ENCODE data around the gene SLC7A11. TPM values are rescaled to one million over a fixed set of nuclear protein-coding genes. Genes with fewer than 3 reads are reported as not detected.
"Not testable (repeated sequence)": the region's sequence is repeated elsewhere in the genome, so short reads cannot be mapped to it uniquely, and the experiment has no call there.

Gene SLC7A11
- total RNA-seq, 1 donor = 118 TPM

DNA sequence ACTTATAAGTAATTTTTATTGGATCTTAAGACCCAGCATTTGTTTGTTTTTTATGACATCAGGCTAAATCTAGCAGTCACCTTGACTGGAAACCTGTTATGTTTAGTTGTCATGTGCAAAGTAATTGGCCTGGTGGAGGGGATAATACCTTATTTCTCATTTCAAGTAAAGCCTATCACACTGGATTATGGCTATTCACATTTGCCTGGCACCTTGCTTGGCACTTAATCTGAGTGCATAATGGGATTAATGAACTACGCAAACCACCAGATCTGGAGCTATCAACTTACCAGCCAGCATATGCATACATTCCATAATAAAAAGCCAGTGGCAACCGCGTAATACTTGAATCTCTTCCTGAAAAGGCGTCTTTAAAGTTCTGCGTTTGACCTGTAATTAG, 23.2 kb downstream of the SLC7A11 start:
- TF ChIP-seq, protein P1, sequence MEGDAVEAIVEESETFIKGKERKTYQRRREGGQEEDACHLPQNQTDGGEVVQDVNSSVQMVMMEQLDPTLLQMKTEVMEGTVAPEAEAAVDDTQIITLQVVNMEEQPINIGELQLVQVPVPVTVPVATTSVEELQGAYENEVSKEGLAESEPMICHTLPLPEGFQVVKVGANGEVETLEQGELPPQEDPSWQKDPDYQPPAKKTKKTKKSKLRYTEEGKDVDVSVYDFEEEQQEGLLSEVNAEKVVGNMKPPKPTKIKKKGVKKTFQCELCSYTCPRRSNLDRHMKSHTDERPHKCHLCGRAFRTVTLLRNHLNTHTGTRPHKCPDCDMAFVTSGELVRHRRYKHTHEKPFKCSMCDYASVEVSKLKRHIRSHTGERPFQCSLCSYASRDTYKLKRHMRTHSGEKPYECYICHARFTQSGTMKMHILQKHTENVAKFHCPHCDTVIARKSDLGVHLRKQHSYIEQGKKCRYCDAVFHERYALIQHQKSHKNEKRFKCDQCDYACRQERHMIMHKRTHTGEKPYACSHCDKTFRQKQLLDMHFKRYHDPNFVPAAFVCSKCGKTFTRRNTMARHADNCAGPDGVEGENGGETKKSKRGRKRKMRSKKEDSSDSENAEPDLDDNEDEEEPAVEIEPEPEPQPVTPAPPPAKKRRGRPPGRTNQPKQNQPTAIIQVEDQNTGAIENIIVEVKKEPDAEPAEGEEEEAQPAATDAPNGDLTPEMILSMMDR (IDR thresholded peaks at IDR 0.05; ENCODE audit: insufficient read depth, low read length) = no peak
- DNase-seq (ENCODE audit: low read depth) = no peak
- no peak overlapping the region for H3K4me3 ChIP-seq (ENCODE audit: low read depth, low read length)

DNA sequence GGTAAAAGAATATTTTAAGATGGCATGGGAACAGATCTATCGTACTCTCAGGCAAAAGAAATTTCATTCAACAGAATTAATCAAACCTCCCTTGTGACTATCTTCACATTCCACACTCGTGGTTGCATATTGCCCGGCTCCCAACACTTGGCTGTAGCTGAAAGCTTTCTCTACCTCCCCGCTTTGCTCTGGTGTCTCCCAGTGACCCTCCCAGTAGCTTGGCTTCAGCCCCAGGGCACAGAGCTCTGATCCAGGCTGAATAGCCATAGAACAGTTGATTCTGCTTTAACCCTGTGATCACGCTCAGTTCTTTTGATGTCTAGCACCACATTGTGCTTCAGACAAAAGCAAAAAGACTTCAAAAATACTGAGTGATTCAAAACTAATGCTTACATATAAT, 24.6 kb downstream of the SLC7A11 start:
- no peak overlapping the region for H3K4me3 ChIP-seq (ENCODE audit: low read depth, low read length)

GRCh38 chr4:138216272-138216867, 25.8 kb downstream of the SLC7A11 start:
- H3K4me3 ChIP-seq (ENCODE audit: low read depth, low read length) = no peak overlapping the region
- no peak for DNase-seq (ENCODE audit: low read depth)
- TF ChIP-seq, protein P1 (IDR thresholded peaks at IDR 0.05; ENCODE audit: insufficient read depth, low read length) = peak; percentile 11

More for the DNA sequence above, 24.6 kb downstream of the SLC7A11 start:
- TF ChIP-seq, protein P1 (IDR thresholded peaks at IDR 0.05; ENCODE audit: insufficient read depth, low read length) = no peak
- DNase-seq (ENCODE audit: low read depth) = no peak

- peak; percentile 25 for DNase-seq (ENCODE audit: low read depth)
- H3K4me3 ChIP-seq (ENCODE audit: low read depth, low read length) = not testable (repeated sequence)
These were observed 31.6 kb downstream of the SLC7A11 start for GRCh38 chr4:138210576-138210975.

DNA sequence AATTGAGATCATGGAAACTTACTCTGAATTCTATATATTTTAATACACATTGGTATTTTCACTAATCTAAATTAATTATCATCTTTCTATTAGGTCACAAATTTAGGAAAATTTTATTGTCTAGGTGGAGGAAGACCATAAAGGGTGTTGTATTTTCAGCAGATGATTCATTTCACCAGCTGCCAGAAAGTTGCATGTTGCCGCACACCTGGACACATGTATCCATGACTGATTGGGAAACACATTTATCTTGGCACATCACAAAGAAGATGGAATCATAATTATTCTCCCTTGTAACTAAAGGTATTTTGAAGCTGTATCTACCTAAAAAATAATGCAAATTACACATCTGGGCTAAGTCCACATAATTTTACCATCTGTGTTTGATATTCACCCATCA, 33.1 kb downstream of the SLC7A11 start:
- TF ChIP-seq, protein P1 (IDR thresholded peaks at IDR 0.05; ENCODE audit: insufficient read depth, low read length) = no peak

GRCh38 chr4:138205531-138206233, 36.5 kb downstream of the SLC7A11 start:
- H3K4me3 ChIP-seq (ENCODE audit: low read depth, low read length) = no peak overlapping the region
- TF ChIP-seq, protein P1 (IDR thresholded peaks at IDR 0.05; ENCODE audit: insufficient read depth, low read length) = no peak
- DNase-seq (ENCODE audit: low read depth) = no peak

More for the DNA sequence above, 33.1 kb downstream of the SLC7A11 start:
- no peak overlapping the region for H3K4me3 ChIP-seq (ENCODE audit: low read depth, low read length)
- no peak for DNase-seq (ENCODE audit: low read depth)

DNA sequence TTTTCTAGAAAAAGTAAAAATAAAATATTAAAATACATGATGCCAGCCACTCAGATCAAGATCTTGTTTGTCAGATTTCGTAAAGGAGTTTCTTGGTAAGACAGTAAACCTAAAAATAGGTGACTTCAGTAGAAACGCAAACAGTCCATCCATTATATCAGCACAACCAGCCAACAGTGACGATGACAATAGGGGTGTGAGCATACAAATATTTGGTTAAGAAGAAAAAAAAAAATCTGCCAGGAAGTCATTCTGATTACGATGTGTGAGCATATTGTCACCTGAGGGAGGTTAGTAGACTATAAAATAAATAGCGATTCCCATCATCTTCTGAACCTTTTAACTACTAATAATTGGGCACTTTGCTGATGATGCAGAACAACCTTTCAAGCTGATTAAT, 37.6 kb downstream of the SLC7A11 start:
- TF ChIP-seq, protein P1 (IDR thresholded peaks at IDR 0.05; ENCODE audit: insufficient read depth, low read length) = no peak
- no peak for DNase-seq (ENCODE audit: low read depth)
- no peak overlapping the region for H3K4me3 ChIP-seq (ENCODE audit: low read depth, low read length)

Data from fibroblast of the aortic adventitia (primary cell).